Osteoblast (primary cell): ENCODE results near the gene MT1M. TPM values are rescaled to one million over a fixed set of nuclear protein-coding genes. Genes with fewer than 3 reads are reported as not detected.

Experiments used
- DNase-seq: peaks from one replicate; pipeline ENCODE4 v3.0.0; 2011; ENCODE audit warnings: low spot score, mixed read lengths; ENCODE audit not compliant: insufficient read length; ENCODE audit errors: missing footprints
- H2AFZ ChIP-seq: 2 replicates; pipeline ENCODE4 v1.6.0; 2011; ENCODE audit warnings: mild to moderate bottlenecking, low read length
- H3K27ac ChIP-seq: 2 replicates; pipeline ENCODE4 v1.5.1; 2011; ENCODE audit warnings: mild to moderate bottlenecking, low read depth, low read length, moderate library complexity
- H3K27me3 ChIP-seq: 2 replicates; pipeline ENCODE4 v1.6.0; 2012; ENCODE audit warnings: mild to moderate bottlenecking, control low read depth, inconsistent platforms, low read length, moderate library complexity; ENCODE audit not compliant: insufficient read depth
- H3K36me3 ChIP-seq: 2 replicates; pipeline ENCODE4 v1.5.1; 2011; ENCODE audit warnings: mild to moderate bottlenecking, low read length, control low read depth, moderate library complexity; ENCODE audit not compliant: insufficient read depth
- H3K4me1 ChIP-seq: 2 replicates; pipeline ENCODE4 v1.5.1; 2011; ENCODE audit warnings: mild to moderate bottlenecking, low read length, control low read depth, moderate library complexity; ENCODE audit not compliant: insufficient read depth
- H3K4me2 ChIP-seq: 2 replicates; pipeline ENCODE4 v1.6.0; 2011; ENCODE audit warnings: mild to moderate bottlenecking, low read length; ENCODE audit not compliant: insufficient read depth
- H3K4me3 ChIP-seq: fragments of 200-600 bp; sonication (generic); 3 replicates; pipeline ENCODE4 v1.5.1; 2012; ENCODE audit warnings: mild to moderate bottlenecking, low read length, inconsistent platforms; ENCODE audit not compliant: insufficient read depth
- H3K79me2 ChIP-seq: 2 replicates; pipeline ENCODE4 v1.6.0; 2012; ENCODE audit warnings: mild to moderate bottlenecking, low read length, control low read depth, inconsistent platforms; ENCODE audit not compliant: insufficient read depth
- H3K9me3 ChIP-seq: 2 replicates; pipeline ENCODE4 v1.5.1; 2011; ENCODE audit warnings: low read depth, low read length, control low read depth
- H4K20me1 ChIP-seq: 2 replicates; pipeline ENCODE4 v1.6.0; 2012; ENCODE audit warnings: mild to moderate bottlenecking, low read length, control low read depth; ENCODE audit not compliant: insufficient read depth
- CTCF ChIP-seq: IDR thresholded peaks from 2 replicates; pipeline ENCODE4 v1.5.1; 2011; ENCODE audit warnings: mild to moderate bottlenecking, low read depth, low read length, moderate library complexity; ENCODE audit errors: extremely low read depth
- total RNA-seq: library from RNA; depleted of rRNA; stranded (reverse); fragments of >200 nt; gene quantifications from 2 replicates; pipeline ENCODE4 v1.2.3, GENCODE V29; 2012

MT1M gene
- total RNA-seq, 1 donor: 8.7 TPM

GRCh38 chr16:56593573-56594291, 38.7 kb upstream of the MT1M start:
- no peak for DNase-seq
- H2AFZ ChIP-seq: no peak overlapping the region
- H3K27me3 ChIP-seq: peaks cover 27% of the 10 kb centered on the region
- no peak overlapping the region for H3K4me2 ChIP-seq
- H3K4me3 ChIP-seq: no peak overlapping the region
- no peaks in the 10 kb centered on the region for H3K4me1 ChIP-seq
- no peak overlapping the region for H3K27ac ChIP-seq
- H3K79me2 ChIP-seq: no peaks in the 10 kb centered on the region
- H3K36me3 ChIP-seq: no peaks in the 10 kb centered on the region
- H3K9me3 ChIP-seq: no peaks in the 10 kb centered on the region
- no peaks in the 10 kb centered on the region for H4K20me1 ChIP-seq
- no peak for TF ChIP-seq CTCF

- H3K27me3 ChIP-seq: peaks cover 22% of the 10 kb centered on the region
- H3K36me3 ChIP-seq: no peaks in the 10 kb centered on the region
- H3K4me3 ChIP-seq: no peak overlapping the region
- no peaks in the 10 kb centered on the region for H4K20me1 ChIP-seq
- no peak overlapping the region for H3K27ac ChIP-seq
- no peaks in the 10 kb centered on the region for H3K9me3 ChIP-seq
- TF ChIP-seq CTCF: no peak
- no peaks in the 10 kb centered on the region for H3K79me2 ChIP-seq
- DNase-seq: no peak
- no peak overlapping the region for H3K4me2 ChIP-seq
- H3K4me1 ChIP-seq: no peaks in the 10 kb centered on the region
- H2AFZ ChIP-seq: no peak overlapping the region
Observed at GRCh38 chr16:56594292-56594619, 38.2 kb upstream of the MT1M start.

- Histone ChIP-seq H2AFZ (peak overlapping the region; percentile 56), H3K27me3 (no peaks in the 10 kb centered on the region), H4K20me1 (no peaks in the 10 kb centered on the region), H3K27ac (no peak overlapping the region), H3K9me3 (no peaks in the 10 kb centered on the region), H3K79me2 (no peaks in the 10 kb centered on the region), H3K4me1 (peaks cover under 1% of the 10 kb centered on the region), H3K36me3 (no peaks in the 10 kb centered on the region), H3K4me3 (no peak overlapping the region), H3K4me2 (peak overlapping the region; percentile 49)
- peak; percentile 87 for DNase-seq
- peak; percentile 86 for TF ChIP-seq CTCF
Observed at GRCh38 chr16:56600398-56600999, 32.0 kb upstream of the MT1M start.

GRCh38 chr16:56601325-56601724, 31.1 kb upstream of the MT1M start:
- TF ChIP-seq CTCF: no peak
- Histone ChIP-seq H3K27ac (no peak overlapping the region), H3K27me3 (no peaks in the 10 kb centered on the region), H3K9me3 (no peaks in the 10 kb centered on the region), H3K79me2 (no peaks in the 10 kb centered on the region), H3K4me3 (no peak overlapping the region), H3K36me3 (no peaks in the 10 kb centered on the region), H3K4me2 (no peak overlapping the region), H3K4me1 (peaks cover 9% of the 10 kb centered on the region), H4K20me1 (no peaks in the 10 kb centered on the region), H2AFZ (peak overlapping the region; percentile 20)
- DNase-seq: no peak
